NT2/D1 (cell line): ENCODE data around the gene NSFL1C.

ENCODE experiments used
- SUZ12 ChIP-seq: IDR thresholded peaks from 2 replicates; pipeline ENCODE4 v1.6.1; 2011; ENCODE audit not compliant: insufficient read length, insufficient read depth; ENCODE audit errors: extremely low read depth
- YY1 ChIP-seq: IDR thresholded peaks from 2 replicates; pipeline ENCODE4 v1.6.1; 2011; ENCODE audit not compliant: insufficient read length, insufficient read depth
- ZNF274 ChIP-seq: IDR thresholded peaks from 2 replicates; pipeline ENCODE4 v1.6.1; 2011; ENCODE audit warnings: mild to moderate bottlenecking, low read depth, low read length

GRCh38 chr20:1442304-1442703 is 24.3 kb downstream of the NSFL1C start:
- TF ChIP-seq YY1: no peak
- TF ChIP-seq ZNF274: no peak
- no peak for TF ChIP-seq SUZ12
